Heart right ventricle (tissue), 16 donors: ENCODE results near the gene ZNF600. TPM values are rescaled to one million over a fixed set of nuclear protein-coding genes. Genes with fewer than 3 reads are reported as not detected.
"Not testable (repeated sequence)": the region's sequence is repeated elsewhere in the genome, so short reads cannot be mapped to it uniquely, and the experiment has no call there.

ENCODE experiments used
- ATAC-seq, 8 donors: fragments of 200-7000 bp; cut with Tn5 transposase; one replicate each; pipeline ENCODE4 v1.9.1; 2020; ENCODE audit warnings: mild to moderate bottlenecking in 8 of 8, moderate library complexity in 8 of 8, moderate number of reproducible peaks in 1 of 8
- DNase-seq, 2 donors: peaks; one replicate each; pipeline ENCODE4 v3.0.0-alpha.2; 2020
- H3K27ac ChIP-seq, 10 donors: fragments of 200-600 bp; sonication (generic) in 2 of 10; one replicate each; pipeline versions ENCODE4 v1.5.0 to v1.8.0; 2020 to 2022; ENCODE audit warnings: mild to moderate bottlenecking in 3 of 10
- H3K27me3 ChIP-seq, 7 donors: fragments of 200-600 bp; one replicate each; pipeline ENCODE4 v1.8.0; 2021 to 2022; ENCODE audit warnings: mild to moderate bottlenecking in 2 of 7
- H3K36me3 ChIP-seq, 9 donors: fragments of 200-600 bp; sonication (generic) in 1 of 9; one replicate each; pipeline versions ENCODE4 v1.5.0 to v1.8.0; 2020 to 2022; ENCODE audit warnings: mild to moderate bottlenecking in 2 of 9
- H3K4me1 ChIP-seq, 9 donors: fragments of 200-600 bp; sonication (generic) in 1 of 9; one replicate each; pipeline versions ENCODE4 v1.5.0 to v1.8.0; 2020 to 2022; ENCODE audit warnings: mild to moderate bottlenecking in 4 of 9
- H3K4me3 ChIP-seq, 10 donors: fragments of 200-600 bp; sonication (generic) in 2 of 10; one replicate each; pipeline versions ENCODE4 v1.5.0 to v1.8.0; 2020 to 2022; ENCODE audit warnings: mild to moderate bottlenecking in 7 of 10, moderate library complexity in 2 of 10
- H3K9me3 ChIP-seq, 11 donors: fragments of 200-600 bp in 10 of 11; sonication (generic) in 2 of 11; one replicate each; pipeline versions ENCODE4 v1.5.0 to v1.8.0; 2013 to 2022; ENCODE audit warnings: mild to moderate bottlenecking in 2 of 11, control low read depth in 1 of 11, moderate library complexity in 1 of 11
- CTCF ChIP-seq, 9 donors: fragments of 200-600 bp; sonication (generic) in 2 of 9; IDR thresholded peaks; one replicate each; pipeline versions ENCODE4 v1.5.0 to v1.8.0; 2021 to 2022; ENCODE audit warnings: antibody characterized with exemption in 9 of 9, mild to moderate bottlenecking in 5 of 9, moderate library complexity in 1 of 9
- WGBS, 2 donors: extraction: QIAGEN DNeasy Blood & Tissue Kit; methylation state at CpG; one replicate each; pipeline ENCODE4 v1.1.7; 2013; ENCODE audit warnings: inconsistent platforms in 1 of 2; 5-methylcytosine and 5-hydroxymethylcytosine counted together
- intact Hi-C, 10 donors: fragments of 100-400 bp; cut with DNase I; formaldehyde crosslinking; loops; one replicate each; pipeline versions ENCODE4 v1.11.1 to v1.14.2; 2022
- polyA plus RNA-seq, 2 donors: library from polyadenylated mRNA; stranded (reverse); fragments of 200-250 nt; gene quantifications; one replicate each; pipeline ENCODE4 v1.2.3, GENCODE V29; 2013
- total RNA-seq, 10 donors: library from RNA; stranded (reverse); fragmentation: NEBNext Ultra II Directional in 3 of 10; extraction: Animal tissue kit (Norgen Biotek cat#: 25700) in 3 of 10; gene quantifications; one replicate each; pipeline versions ENCODE4 v1.2.1 to v1.2.4, GENCODE V29; 2021 to 2023
- donor health status: Arrhythmogenic right ventricular cardiomyopathy.
- donor health status: ischemic (EF 13 %, LVEDD 7.1; RV severe dilation, severe dysfunction).
- donor health status: healthy with polysubstance abuse.
- donor health status: DM: no; HTN: yes; CAD: no.
- donor health status: DM: no; HTN: no; CAD: no.
- donor health status: ischemic (EF 25% LVEDD 6.9; RV normal size, moderate dysfunction).
- donor health status: ischemic (EF 25% LVEDD 5.7; RV mildly dilated, moderate dysfunction).
- donor health status: healthy.
- donor health status: DM: yes; HTN: yes; CAD: no.
- donor health status: Ischemic cardiomyopathy.
- donor health status: ischemic (EF 35%, LVEDD 5.7; RV mildly dilated, moderate dysfunction).
- donor health status: nonischemic (EF 11% LVEDD 7.7; RV severe dilation, severe dysfunction).
- donor health status: DM: yes; HTN: yes; CAD: no.
- donor health status: PGD.
- donor health status: ischemic (EF 29% LVEDD 5.4; RV normal size, mild dysfunction).
- donor health status: nonischemic (EF 23%, LVEDD 6.1; RV moderate dilation, normal function).

Gene ZNF600
- total and polyA plus RNA-seq, 12 donors, result 1.5 to 6.9 (median 2.5) TPM

GRCh38 chr19:52741951-52742485 is 44.6 kb downstream of the ZNF600 start:
- WGBS, 2 donors, result 58 to 65% methylated on average over 6 of the region's 6 CpGs
- Histone ChIP-seq H3K4me1 (no peaks in the 10 kb centered on the region), H3K36me3 (no peaks in the 10 kb centered on the region), H3K9me3 (no peaks in the 10 kb centered on the region), H3K27ac (no peak overlapping the region), H3K4me3 (no peak overlapping the region), H3K27me3 (no peaks in the 10 kb centered on the region)
- no peak for TF ChIP-seq CTCF (IDR thresholded peaks at IDR 0.05)
- DNase-seq, result no peak
- intact Hi-C loops, result loop anchor here in 3 of 10 donors (10.0 kb wide), 3 partner anchors 137 to 497 kb away; no protein-coding TSS in a partner anchor
- ATAC-seq, result no peak

GRCh38 chr19:52741371-52741770 is 45.2 kb downstream of the ZNF600 start:
- not testable (repeated sequence) for H3K4me3 ChIP-seq, H3K27ac ChIP-seq, DNase-seq, ATAC-seq, H3K27me3 ChIP-seq, H3K9me3 ChIP-seq, H3K36me3 ChIP-seq, H3K4me1 ChIP-seq
- WGBS, 2 donors, result 53 to 54% methylated on average over 7 of the region's 7 CpGs
- intact Hi-C loops, result loop anchor here in 3 of 10 donors (10.0 kb wide), 3 partner anchors 137 to 497 kb away; no protein-coding TSS in a partner anchor

- Histone ChIP-seq H3K4me3 (no peak overlapping the region), H3K27ac (no peak overlapping the region), H3K36me3 (no peaks in the 10 kb centered on the region), H3K27me3 (no peaks in the 10 kb centered on the region), H3K9me3 (no peaks in the 10 kb centered on the region), H3K4me1 (peaks cover 0 to 16% (median 11%) of the 10 kb centered on the region in 9 donors)
- DNase-seq (no peak), ATAC-seq (no peak)
- WGBS, 2 donors, result 87% methylated on average over 14 of the region's 14 CpGs
- TF ChIP-seq CTCF (IDR thresholded peaks at IDR 0.05), result no peak
- intact Hi-C loops, result loop anchor here in 1 of 10 donors (10.0 kb wide), 1 partner anchor 105 kb away; the partner anchor contains the start of gene ZNF83
Observed at GRCh38 chr19:52739576-52739975, 47.0 kb downstream of the ZNF600 start.

- H3K36me3 ChIP-seq, result peaks cover 0 to 5% (median 0%) of the 10 kb centered on the region in 9 donors
- peak overlapping the region in 7 of 10 donors; percentile 64 to 92 (median 87) for H3K4me3 ChIP-seq
- ATAC-seq (peak; percentile 57 to 86 (median 74)), DNase-seq (peak; percentile 76 to 88)
- H3K27me3 ChIP-seq, result no peaks in the 10 kb centered on the region
- intact Hi-C loops, result loop anchor here in 3 of 10 donors (1.0 to 10.0 kb wide), 3 partner anchors 45 to 208 kb away; partner anchors contain the start of genes ZNF808 (in 1 of the 3) and ZNF83 (in 1 of the 3)
- H3K9me3 ChIP-seq, result no peaks in the 10 kb centered on the region
- 35 to 44% methylated on average over 17 to 18 of the region's 18 CpGs for whole genome bisulfite sequencing, 2 donors
- no peak for TF ChIP-seq CTCF (IDR thresholded peaks at IDR 0.05)
- peak overlapping the region; percentile 68 to 97 (median 92) for H3K27ac ChIP-seq
- peaks cover 0 to 28% (median 13%) of the 10 kb centered on the region in 9 donors for H3K4me1 ChIP-seq
Observed at GRCh38 chr19:52735734-52736133, 50.9 kb downstream of the ZNF600 start.
